ENCODE data around the gene HEATR5A. TPM values are rescaled to one million over a fixed set of nuclear protein-coding genes. Genes with fewer than 3 reads are reported as not detected.

Gene HEATR5A
- total RNA-seq, 1 experiment from 2014 or later = 23.1 TPM

DNA sequence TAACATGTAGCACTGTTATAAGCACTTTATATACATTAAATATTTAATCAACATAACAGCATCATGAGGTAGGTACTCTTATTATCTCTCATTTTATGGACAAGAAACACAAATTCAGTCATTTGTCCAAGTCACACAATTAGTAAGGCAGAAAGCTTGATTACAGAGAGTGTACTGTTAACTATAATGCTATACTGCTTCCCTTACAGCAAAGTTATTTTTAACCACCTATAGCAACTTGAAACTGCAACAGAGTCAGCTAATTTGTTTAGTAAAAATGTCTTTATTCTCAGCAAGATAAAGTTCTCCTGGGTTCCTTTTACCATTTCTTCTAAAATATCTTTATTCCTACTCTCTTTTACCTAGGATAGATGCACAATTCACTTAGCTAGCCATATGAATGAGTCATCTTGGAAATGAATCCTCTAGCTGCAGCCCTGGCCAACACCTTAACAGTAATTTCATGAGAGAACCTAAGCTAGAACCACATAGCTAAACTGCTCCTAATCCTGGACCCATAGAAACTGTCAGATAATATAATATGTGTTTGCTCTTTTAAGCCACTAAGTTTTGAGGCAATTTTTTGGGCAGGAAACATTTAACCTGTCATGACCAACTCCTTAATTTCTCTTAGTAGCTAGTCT lies 122.5 kb downstream of the HEATR5A start:
- no peaks in the 10 kb centered on the region for H3K27me3 Mint-ChIP-seq (ENCODE audit: insufficient read depth, unreplicated experiment)
- H3K27ac Mint-ChIP-seq (ENCODE audit: low read depth, unreplicated experiment) = no peak overlapping the region
- ChIA-PET POLR2A (interaction anchor here (0.7 to 1.6 kb wide), 4 partner anchors 34 to 179 kb away, joined by 3 to 9 read pairs (median 4); partner anchors contain the start of gene HECTD1), CTCF (interaction anchor here (0.5 to 1.8 kb wide), 3 partner anchors 90 to 99 kb away, joined by 3 to 10 read pairs (median 4); partner anchors contain the start of gene HECTD1)
- H3K36me3 Mint-ChIP-seq (ENCODE audit: insufficient read depth, unreplicated experiment) = peaks cover 34% of the 10 kb centered on the region
- no peaks in the 10 kb centered on the region for H3K9me3 Mint-ChIP-seq (ENCODE audit: unreplicated experiment)
- peak; percentile 27 for DNase-seq (ENCODE audit: unreplicated experiment)
- BruUV-seq (replicated peaks) = no TSS peak
- intact Hi-C loops (cut with micrococcal nuclease) = no loop called here
- TF ChIP-seq, protein P1, sequence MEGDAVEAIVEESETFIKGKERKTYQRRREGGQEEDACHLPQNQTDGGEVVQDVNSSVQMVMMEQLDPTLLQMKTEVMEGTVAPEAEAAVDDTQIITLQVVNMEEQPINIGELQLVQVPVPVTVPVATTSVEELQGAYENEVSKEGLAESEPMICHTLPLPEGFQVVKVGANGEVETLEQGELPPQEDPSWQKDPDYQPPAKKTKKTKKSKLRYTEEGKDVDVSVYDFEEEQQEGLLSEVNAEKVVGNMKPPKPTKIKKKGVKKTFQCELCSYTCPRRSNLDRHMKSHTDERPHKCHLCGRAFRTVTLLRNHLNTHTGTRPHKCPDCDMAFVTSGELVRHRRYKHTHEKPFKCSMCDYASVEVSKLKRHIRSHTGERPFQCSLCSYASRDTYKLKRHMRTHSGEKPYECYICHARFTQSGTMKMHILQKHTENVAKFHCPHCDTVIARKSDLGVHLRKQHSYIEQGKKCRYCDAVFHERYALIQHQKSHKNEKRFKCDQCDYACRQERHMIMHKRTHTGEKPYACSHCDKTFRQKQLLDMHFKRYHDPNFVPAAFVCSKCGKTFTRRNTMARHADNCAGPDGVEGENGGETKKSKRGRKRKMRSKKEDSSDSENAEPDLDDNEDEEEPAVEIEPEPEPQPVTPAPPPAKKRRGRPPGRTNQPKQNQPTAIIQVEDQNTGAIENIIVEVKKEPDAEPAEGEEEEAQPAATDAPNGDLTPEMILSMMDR (IDR thresholded peaks at IDR 0.05; ENCODE audit: unreplicated experiment) = no peak
- no peak overlapping the region for H3K4me3 Mint-ChIP-seq (ENCODE audit: unreplicated experiment)
- H3K4me1 Mint-ChIP-seq (ENCODE audit: insufficient read depth, unreplicated experiment) = peaks cover 6% of the 10 kb centered on the region

DNA sequence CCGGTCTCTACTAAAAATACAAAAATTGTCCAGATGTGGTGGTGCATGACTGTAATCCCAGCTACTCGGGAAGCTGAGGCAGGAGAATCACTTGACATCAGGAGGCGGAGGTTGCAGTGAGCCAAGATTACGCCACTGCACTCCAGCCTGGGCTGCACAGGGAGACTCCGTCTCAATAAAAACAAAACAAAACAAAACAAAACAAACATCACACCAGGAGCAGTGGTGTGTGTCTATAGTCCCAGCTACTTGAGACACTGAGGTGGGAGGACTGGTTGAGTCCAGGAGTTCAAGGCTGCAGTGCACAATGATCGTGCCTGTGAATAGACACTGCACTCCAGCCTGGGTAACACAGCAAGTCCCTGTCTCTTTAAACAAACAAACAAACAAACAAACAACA lies 123.2 kb downstream of the HEATR5A start:
- ChIA-PET CTCF (interaction anchor here (0.6 to 1.0 kb wide), 2 partner anchors 10 to 29 kb away, joined by 3 to 4 read pairs; no protein-coding TSS in a partner anchor), POLR2A (interaction anchor here (0.8 to 1.6 kb wide), 3 partner anchors 23 to 89 kb away, joined by 3 to 5 read pairs (median 5); partner anchors contain the start of gene HECTD1)
- peaks cover 30% of the 10 kb centered on the region for H3K36me3 Mint-ChIP-seq (ENCODE audit: insufficient read depth, unreplicated experiment)
- TF ChIP-seq, protein P1 (IDR thresholded peaks at IDR 0.05; ENCODE audit: unreplicated experiment) = no peak
- no TSS peak for BruUV-seq (replicated peaks)
- H3K4me3 Mint-ChIP-seq (ENCODE audit: unreplicated experiment) = no peak overlapping the region
- intact Hi-C loops (cut with micrococcal nuclease) = no loop called here
- H3K27me3 Mint-ChIP-seq (ENCODE audit: insufficient read depth, unreplicated experiment) = no peaks in the 10 kb centered on the region
- DNase-seq (ENCODE audit: unreplicated experiment) = no peak
- peaks cover 6% of the 10 kb centered on the region for H3K4me1 Mint-ChIP-seq (ENCODE audit: insufficient read depth, unreplicated experiment)
- H3K27ac Mint-ChIP-seq (ENCODE audit: low read depth, unreplicated experiment) = no peak overlapping the region
- no peaks in the 10 kb centered on the region for H3K9me3 Mint-ChIP-seq (ENCODE audit: unreplicated experiment)

DNA sequence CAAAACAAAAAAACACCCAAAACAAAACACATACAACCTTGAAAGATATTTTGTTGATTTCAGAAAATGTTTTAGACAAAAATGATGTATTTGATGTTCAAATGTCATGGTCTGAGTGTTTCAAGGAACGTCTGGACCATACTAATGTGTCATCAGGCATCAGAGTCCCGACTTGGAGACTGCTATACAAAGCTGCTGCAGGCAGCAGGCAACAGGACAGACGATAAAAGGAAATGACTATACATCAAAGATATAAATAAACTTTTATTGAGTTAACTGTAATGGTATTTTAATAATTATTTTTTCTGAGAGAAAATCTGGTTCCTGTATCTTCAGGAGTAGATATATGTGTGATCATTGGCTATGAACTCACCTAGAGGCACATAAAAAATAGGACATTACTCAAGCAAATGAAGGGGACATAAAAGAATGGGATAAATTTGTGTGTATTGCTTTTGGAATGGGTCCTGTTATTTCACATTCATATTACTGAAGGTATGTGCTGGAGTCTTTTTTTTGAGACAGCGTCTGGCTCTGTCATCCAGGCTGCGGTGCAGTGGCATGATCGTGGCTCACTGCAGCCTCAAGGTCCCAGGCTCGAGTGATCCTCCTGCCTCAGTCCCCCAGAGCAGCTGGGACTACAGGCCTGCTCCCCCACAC lies 125.5 kb downstream of the HEATR5A start:
- BruUV-seq (replicated peaks) = no TSS peak
- H3K36me3 Mint-ChIP-seq (ENCODE audit: insufficient read depth, unreplicated experiment) = peaks cover 10% of the 10 kb centered on the region
- H3K9me3 Mint-ChIP-seq (ENCODE audit: unreplicated experiment) = no peaks in the 10 kb centered on the region
- TF ChIP-seq, protein P1 (IDR thresholded peaks at IDR 0.05; ENCODE audit: unreplicated experiment) = no peak
- peaks cover 12% of the 10 kb centered on the region for H3K4me1 Mint-ChIP-seq (ENCODE audit: insufficient read depth, unreplicated experiment)
- H3K27ac Mint-ChIP-seq (ENCODE audit: low read depth, unreplicated experiment) = no peak overlapping the region
- ChIA-PET POLR2A (no interaction called here), CTCF (interaction anchor here (0.6 to 0.7 kb wide), 2 partner anchors 10 to 86 kb away, joined by 3 read pairs; no protein-coding TSS in a partner anchor)
- H3K27me3 Mint-ChIP-seq (ENCODE audit: insufficient read depth, unreplicated experiment) = no peaks in the 10 kb centered on the region
- no peak overlapping the region for H3K4me3 Mint-ChIP-seq (ENCODE audit: unreplicated experiment)
- no peak for DNase-seq (ENCODE audit: unreplicated experiment)
- intact Hi-C loops (cut with micrococcal nuclease) = no loop called here

DNA sequence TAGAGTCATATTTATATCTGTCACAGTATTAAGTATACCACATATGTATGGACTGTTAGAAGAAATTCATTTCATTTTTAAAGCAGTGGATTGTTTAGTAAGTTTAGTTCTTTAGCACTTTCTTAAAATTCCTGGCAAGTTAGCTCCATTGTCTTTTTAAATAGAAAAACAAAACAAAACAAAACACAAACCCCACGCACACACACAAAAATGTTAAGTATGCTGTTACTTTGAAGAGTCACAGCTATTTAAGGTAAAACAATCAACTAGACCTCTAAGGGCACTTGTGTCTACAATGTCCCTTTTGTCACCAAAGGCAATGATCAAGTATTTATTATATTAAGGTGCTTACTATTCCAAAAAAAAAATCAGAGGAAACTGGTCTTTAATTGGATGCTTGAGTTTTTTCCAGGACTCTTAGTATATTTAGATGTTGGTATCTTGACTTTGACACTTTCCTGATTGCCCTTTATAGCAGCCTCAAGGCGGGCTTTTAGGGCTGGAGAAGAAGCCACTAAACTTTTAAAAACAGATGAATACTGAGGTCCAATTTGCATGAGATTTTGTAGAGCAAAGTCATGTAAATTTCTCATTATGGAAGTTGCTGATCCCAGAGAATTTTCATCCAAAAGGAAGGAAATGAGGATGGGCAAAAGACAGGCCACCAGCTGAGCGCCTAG lies 127.3 kb downstream of the HEATR5A start:
- DNase-seq (ENCODE audit: unreplicated experiment) = no peak
- intact Hi-C loops (cut with micrococcal nuclease) = no loop called here
- TF ChIP-seq, protein P1 (IDR thresholded peaks at IDR 0.05; ENCODE audit: unreplicated experiment) = no peak
- ChIA-PET POLR2A (interaction anchor here (0.6 to 1.0 kb wide), 2 partner anchors 18 to 128 kb away, joined by 3 read pairs; no protein-coding TSS in a partner anchor), CTCF (interaction anchor here (0.6 kb wide), 1 partner anchor 371 kb away, joined by 4 read pairs; no protein-coding TSS in a partner anchor)
- H3K27me3 Mint-ChIP-seq (ENCODE audit: insufficient read depth, unreplicated experiment) = no peaks in the 10 kb centered on the region
- TSS peak; percentile 32 for BruUV-seq (replicated peaks)
- H3K9me3 Mint-ChIP-seq (ENCODE audit: unreplicated experiment) = no peaks in the 10 kb centered on the region
- H3K4me1 Mint-ChIP-seq (ENCODE audit: insufficient read depth, unreplicated experiment) = peaks cover 11% of the 10 kb centered on the region
- H3K27ac Mint-ChIP-seq (ENCODE audit: low read depth, unreplicated experiment) = no peak overlapping the region
- H3K36me3 Mint-ChIP-seq (ENCODE audit: insufficient read depth, unreplicated experiment) = peaks cover 9% of the 10 kb centered on the region
- no peak overlapping the region for H3K4me3 Mint-ChIP-seq (ENCODE audit: unreplicated experiment)
